CD14-positive monocyte (primary cell): ENCODE results near the gene DDX52. TPM values are rescaled to one million over a fixed set of nuclear protein-coding genes. Genes with fewer than 3 reads are reported as not detected.

Source experiments
- DNase-seq, 3 donors: peaks; one replicate each; pipeline ENCODE4 v3.0.0-alpha.2; 2011 to 2022
- H2AFZ ChIP-seq: 2 replicates; pipeline ENCODE4 v1.6.0; 2012; ENCODE audit warnings: mild to moderate bottlenecking, low read depth, low read length, inconsistent platforms; ENCODE audit not compliant: insufficient read depth, poor library complexity, severe bottlenecking
- H3K27ac ChIP-seq, 2 donors: 1 replicate in 1 of 2; 2 replicates in 1 of 2; pipeline ENCODE4 v1.5.1; 2012 to 2013; ENCODE audit warnings: low read length in 2 of 2, control low read depth in 1 of 2, inconsistent platforms in 1 of 2, low read depth in 1 of 2, mild to moderate bottlenecking in 1 of 2
- H3K27me3 ChIP-seq, 2 donors: one replicate each; pipeline versions ENCODE4 v1.6.0 to v1.6.1; 2011 to 2013; ENCODE audit warnings: low read length in 2 of 2; ENCODE audit not compliant: control insufficient read depth in 2 of 2, insufficient read depth in 2 of 2
- H3K36me3 ChIP-seq, 2 donors: replicated peaks in 1 of 2; 1 replicate in 1 of 2; 2 replicates in 1 of 2; pipeline versions ENCODE4 v1.5.1 to v1.6.1; 2012 to 2013; ENCODE audit warnings: low read length in 2 of 2, control low read depth in 1 of 2, inconsistent platforms in 1 of 2, mild to moderate bottlenecking in 1 of 2; ENCODE audit not compliant: insufficient read depth in 2 of 2, control insufficient read depth in 1 of 2
- H3K4me1 ChIP-seq, 2 donors: 1 replicate in 1 of 2; 2 replicates in 1 of 2; pipeline versions ENCODE4 v1.5.1 to v1.6.1; 2012 to 2013; ENCODE audit warnings: low read length in 2 of 2, control low read depth in 1 of 2, inconsistent platforms in 1 of 2, mild to moderate bottlenecking in 1 of 2, moderate library complexity in 1 of 2; ENCODE audit not compliant: insufficient read depth in 2 of 2, control insufficient read depth in 1 of 2
- H3K4me2 ChIP-seq: replicated peaks from 2 replicates; pipeline ENCODE3; 2012; ENCODE audit warnings: low read length, moderate library complexity, mild to moderate bottlenecking; ENCODE audit not compliant: poor library complexity, severe bottlenecking; ENCODE audit errors: extremely low read depth
- H3K4me3 ChIP-seq, 3 experiments: fragments of 200-600 bp in 1 of 3; sonication (generic) in 1 of 3; replicated peaks in 1 of 3; 1 replicate in 2 of 3; 2 replicates in 1 of 3; pipeline ENCODE4 v1.5.1; 2011 to 2013; ENCODE audit warnings: low read length in 3 of 3, mild to moderate bottlenecking in 3 of 3, control low read depth in 2 of 3, low read depth in 2 of 3, inconsistent platforms in 1 of 3, moderate library complexity in 1 of 3
- H3K79me2 ChIP-seq: 2 replicates; pipeline ENCODE4 v1.6.0; 2012; ENCODE audit warnings: mild to moderate bottlenecking, control low read depth, inconsistent platforms, low read length, moderate library complexity; ENCODE audit not compliant: insufficient read depth
- H3K9ac ChIP-seq: 2 replicates; pipeline ENCODE4 v1.6.0; 2017; ENCODE audit warnings: low read length, mild to moderate bottlenecking; ENCODE audit not compliant: insufficient read depth, poor library complexity, severe bottlenecking
- H3K9me3 ChIP-seq, 2 donors: replicated peaks in 1 of 2; 1 replicate in 1 of 2; 2 replicates in 1 of 2; pipeline versions ENCODE4 v1.5.1 to v1.6.1; 2012 to 2013; ENCODE audit warnings: low read length in 2 of 2, control low read depth in 1 of 2; ENCODE audit not compliant: control insufficient read depth in 1 of 2, insufficient read depth in 1 of 2
- H4K20me1 ChIP-seq: 2 replicates; pipeline ENCODE4 v1.6.0; 2012; ENCODE audit warnings: mild to moderate bottlenecking, low read length, control low read depth, moderate library complexity; ENCODE audit not compliant: insufficient read depth
- H3K27ac Mint-ChIP-seq, 7 donors: one replicate each; pipeline ENCODE4 v1.8.0; 2020; ENCODE audit warnings: mild to moderate bottlenecking in 7 of 7, mixed read lengths in 7 of 7, moderate library complexity in 6 of 7, inconsistent platforms in 2 of 7
- H3K27me3 Mint-ChIP-seq, 3 donors: one replicate each; pipeline ENCODE4 v1.8.0; 2021 to 2022; ENCODE audit warnings: low read depth in 3 of 3, mild to moderate bottlenecking in 3 of 3, mixed read lengths in 3 of 3, moderate library complexity in 3 of 3, inconsistent platforms in 1 of 3
- H3K36me3 Mint-ChIP-seq, 2 donors: one replicate each; pipeline ENCODE4 v1.8.0; 2020; ENCODE audit warnings: mixed read lengths in 2 of 2, inconsistent platforms in 1 of 2, mild to moderate bottlenecking in 1 of 2
- H3K4me1 Mint-ChIP-seq: one replicate; pipeline ENCODE4 v1.8.0; 2020; ENCODE audit warnings: mild to moderate bottlenecking, mixed read lengths
- H3K4me3 Mint-ChIP-seq, 2 donors: one replicate each; pipeline ENCODE4 v1.8.0; 2020; ENCODE audit warnings: mild to moderate bottlenecking in 2 of 2, mixed read lengths in 2 of 2, moderate library complexity in 1 of 2
- H3K9me3 Mint-ChIP-seq, 7 donors: one replicate each; pipeline ENCODE4 v1.8.0; 2020 to 2022; ENCODE audit warnings: mixed read lengths in 7 of 7, mild to moderate bottlenecking in 6 of 7, moderate library complexity in 6 of 7, inconsistent platforms in 2 of 7
- WGBS: methylation state at CpG from one replicate; pipeline ENCODE4 v1.1.5; 2013; ENCODE audit warnings: missing lambda C conversion rate; ENCODE audit not compliant: insufficient coverage; 5-methylcytosine and 5-hydroxymethylcytosine counted together
- intact Hi-C, 2 donors: fragments of 100-400 bp; cut with micrococcal nuclease; formaldehyde crosslinking; loops; one replicate each; pipeline versions ENCODE4 v1.15.0 to v1.15.1; 2023
- polyA plus RNA-seq, 3 donors: library from polyadenylated mRNA; depleted of rRNA in 1 of 3; unstranded in 2 of 3; stranded (reverse) in 1 of 3; fragments of 300-500 nt in 2 of 3; fragments of >200 nt in 1 of 3; fragmentation: Illumina TruSeq in 2 of 3; gene quantifications; 1 replicate in 2 of 3; 2 replicates in 1 of 3; pipeline ENCODE4 v1.2.3, GENCODE V29; 2012 to 2021
- TF ChIP-seq, protein P1 (sequence below): fragments of 200-600 bp; IDR thresholded peaks from one replicate; pipeline ENCODE4 v1.8.0; 2022; ENCODE audit warnings: antibody characterized with exemption, mild to moderate bottlenecking

The DDX52 gene
- polyA plus RNA-seq, 3 donors, result 6.4 to 11.3 (median 8.8) TPM

GRCh38 chr17:37605081-37605480 lies 38.2 kb downstream of the DDX52 start:
- Histone ChIP-seq H2AFZ (no peak overlapping the region), H3K4me2 (no peak overlapping the region), H3K27me3 (no peaks in the 10 kb centered on the region), H3K27ac (no peak overlapping the region), H3K4me1 (peaks cover 24 to 39% of the 10 kb centered on the region in 2 donors), H4K20me1 (peaks cover 74% of the 10 kb centered on the region), H3K4me3 (no peak overlapping the region), H3K79me2 (peaks cover 83% of the 10 kb centered on the region), H3K36me3 (peaks cover 7 to 27% of the 10 kb centered on the region in 2 donors), H3K9ac (no peak overlapping the region), H3K9me3 (no peaks in the 10 kb centered on the region)
- Mint-ChIP-seq H3K27ac (peak overlapping the region in 1 of 7 donors; percentile 54), H3K27me3 (peaks cover 0 to 1% (median 0%) of the 10 kb centered on the region in 3 donors), H3K36me3 (peaks cover 13 to 15% of the 10 kb centered on the region in 2 donors), H3K4me1 (peaks cover 34% of the 10 kb centered on the region), H3K4me3 (no peak overlapping the region), H3K9me3 (no peaks in the 10 kb centered on the region)
- no peak for DNase-seq
- WGBS, result 80% methylated on average over 1 of the region's 4 CpGs
- TF ChIP-seq, protein P1, sequence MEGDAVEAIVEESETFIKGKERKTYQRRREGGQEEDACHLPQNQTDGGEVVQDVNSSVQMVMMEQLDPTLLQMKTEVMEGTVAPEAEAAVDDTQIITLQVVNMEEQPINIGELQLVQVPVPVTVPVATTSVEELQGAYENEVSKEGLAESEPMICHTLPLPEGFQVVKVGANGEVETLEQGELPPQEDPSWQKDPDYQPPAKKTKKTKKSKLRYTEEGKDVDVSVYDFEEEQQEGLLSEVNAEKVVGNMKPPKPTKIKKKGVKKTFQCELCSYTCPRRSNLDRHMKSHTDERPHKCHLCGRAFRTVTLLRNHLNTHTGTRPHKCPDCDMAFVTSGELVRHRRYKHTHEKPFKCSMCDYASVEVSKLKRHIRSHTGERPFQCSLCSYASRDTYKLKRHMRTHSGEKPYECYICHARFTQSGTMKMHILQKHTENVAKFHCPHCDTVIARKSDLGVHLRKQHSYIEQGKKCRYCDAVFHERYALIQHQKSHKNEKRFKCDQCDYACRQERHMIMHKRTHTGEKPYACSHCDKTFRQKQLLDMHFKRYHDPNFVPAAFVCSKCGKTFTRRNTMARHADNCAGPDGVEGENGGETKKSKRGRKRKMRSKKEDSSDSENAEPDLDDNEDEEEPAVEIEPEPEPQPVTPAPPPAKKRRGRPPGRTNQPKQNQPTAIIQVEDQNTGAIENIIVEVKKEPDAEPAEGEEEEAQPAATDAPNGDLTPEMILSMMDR, result no peak
- intact Hi-C loops, result no loop called here

DNA sequence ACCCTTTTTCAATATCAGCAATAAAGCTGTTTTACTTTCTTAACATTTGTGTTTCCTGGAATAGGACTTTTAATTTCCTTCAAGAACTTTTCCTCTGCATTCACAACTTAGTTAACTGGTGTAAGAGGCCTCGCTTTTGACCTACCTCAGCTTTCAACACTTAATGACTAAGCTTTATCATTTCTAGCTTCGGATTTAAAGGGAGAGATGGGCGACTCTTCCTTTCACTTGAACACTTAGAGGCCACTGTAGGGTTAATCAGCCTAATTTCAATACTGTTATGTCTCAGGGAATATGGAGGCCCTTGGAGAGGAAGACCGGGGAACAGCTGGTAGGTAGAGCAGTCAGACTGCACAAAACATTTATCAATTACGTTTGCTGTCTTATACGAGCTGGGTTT lies 38.7 kb downstream of the DDX52 start:
- Histone ChIP-seq H3K27me3 (no peaks in the 10 kb centered on the region), H3K36me3 (peaks cover 10 to 32% of the 10 kb centered on the region in 2 donors), H3K4me1 (peaks cover 18 to 34% of the 10 kb centered on the region in 2 donors), H2AFZ (no peak overlapping the region), H3K9ac (no peak overlapping the region), H3K9me3 (no peaks in the 10 kb centered on the region), H3K27ac (no peak overlapping the region), H4K20me1 (peaks cover 78% of the 10 kb centered on the region), H3K4me3 (no peak overlapping the region), H3K79me2 (peaks cover 83% of the 10 kb centered on the region), H3K4me2 (no peak overlapping the region)
- TF ChIP-seq, protein P1, result no peak
- intact Hi-C loops, result no loop called here
- Mint-ChIP-seq H3K27me3 (peaks cover 0 to 1% (median 0%) of the 10 kb centered on the region in 3 donors), H3K27ac (no peak overlapping the region), H3K9me3 (no peaks in the 10 kb centered on the region), H3K36me3 (peaks cover 16 to 18% of the 10 kb centered on the region in 2 donors), H3K4me1 (peaks cover 28% of the 10 kb centered on the region), H3K4me3 (no peak overlapping the region)
- no peak for DNase-seq
- WGBS, result no CpG with 5 or more reads among the region's 6 CpGs
